GM19023 (cell line): ENCODE results near the gene LRRC15.

ENCODE experiments used
- ATAC-seq: cut with Tn5 transposase; IDR thresholded peaks from one replicate; pipeline ENCODE4 v1.9.1; 2021; ENCODE audit warnings: mild to moderate bottlenecking, moderate library complexity; ENCODE audit not compliant: unreplicated experiment

The LRRC15 gene

GRCh38 chr3:194364652-194365434, 4.7 kb downstream of the LRRC15 start:
- no peak for ATAC-seq

- ATAC-seq = no peak
Measured at GRCh38 chr3:194364314-194364651, 5.3 kb downstream of the LRRC15 start.

GRCh38 chr3:194360568-194360967, 9.0 kb downstream of the LRRC15 start:
- ATAC-seq = no peak

GRCh38 chr3:194357681-194358080, 11.9 kb downstream of the LRRC15 start:
- ATAC-seq = no peak

- no peak for ATAC-seq
Measured at GRCh38 chr3:194355379-194355778, 14.2 kb downstream of the LRRC15 start.

GRCh38 chr3:194354315-194354714, 15.2 kb downstream of the LRRC15 start:
- no peak for ATAC-seq

GRCh38 chr3:194352667-194353246, 16.8 kb downstream of the LRRC15 start:
- no peak for ATAC-seq

GRCh38 chr3:194351952-194352536, 17.5 kb downstream of the LRRC15 start:
- no peak for ATAC-seq

GRCh38 chr3:194351080-194351672, 18.4 kb downstream of the LRRC15 start, which contains the start of gene CPN2:
CPN2 (minus strand) TSS chr3:194351328; CDS start chr3:194342702, 8,626 bp downstream.
- ATAC-seq = no peak

GRCh38 chr3:194350726-194351071, 18.8 kb downstream of the LRRC15 start:
- ATAC-seq = no peak

- no peak for ATAC-seq
Measured at GRCh38 chr3:194348354-194348753, 21.2 kb downstream of the LRRC15 start.

GRCh38 chr3:194346621-194347020, 22.9 kb downstream of the LRRC15 start:
- no peak for ATAC-seq

- no peak for ATAC-seq
Measured at GRCh38 chr3:194346035-194346434, 23.5 kb downstream of the LRRC15 start.

GRCh38 chr3:194344012-194344411, 25.5 kb downstream of the LRRC15 start:
- peak; percentile 68 for ATAC-seq

GRCh38 chr3:194343561-194343893, 26.0 kb downstream of the LRRC15 start:
- no peak for ATAC-seq

- no peak for ATAC-seq
Measured at GRCh38 chr3:194342861-194343560, 26.5 kb downstream of the LRRC15 start.

GRCh38 chr3:194340757-194341400, 28.7 kb downstream of the LRRC15 start:
- ATAC-seq = no peak

GRCh38 chr3:194339840-194340239, 29.7 kb downstream of the LRRC15 start:
- no peak for ATAC-seq

- ATAC-seq = no peak
Measured at GRCh38 chr3:194339356-194339755, 30.2 kb downstream of the LRRC15 start.

- no peak for ATAC-seq
Measured at GRCh38 chr3:194337965-194338753, 31.4 kb downstream of the LRRC15 start.
